H9 (cell line): ENCODE data around the gene VOPP1. TPM values are rescaled to one million over a fixed set of nuclear protein-coding genes. Genes with fewer than 3 reads are reported as not detected.
A peak's percentile ranks its signal among the peaks of the same experiment; 100 is the strongest.

Source experiments
- DNase-seq: peaks from one replicate; pipeline ENCODE4 v3.0.0-alpha.2; 2017
- H2AFZ ChIP-seq: one replicate; pipeline ENCODE4 v1.6.1; 2013; ENCODE audit warnings: mild to moderate bottlenecking, low read length, control low read depth, moderate library complexity
- H2AK5ac ChIP-seq: 2 replicates; pipeline ENCODE4 v1.6.1; 2013; ENCODE audit warnings: low read length, control low read depth, mixed read lengths; ENCODE audit not compliant: insufficient read length
- H2BK120ac ChIP-seq: one replicate; pipeline ENCODE4 v1.6.1; 2013; ENCODE audit warnings: low read depth, mild to moderate bottlenecking, low read length, control low read depth, inconsistent platforms; ENCODE audit not compliant: poor library complexity, severe bottlenecking
- H2BK12ac ChIP-seq: 2 replicates; pipeline ENCODE4 v1.6.1; 2013; ENCODE audit warnings: low read length, control low read depth, mixed read lengths, low read depth; ENCODE audit not compliant: insufficient read length
- H2BK15ac ChIP-seq: 2 replicates; pipeline ENCODE4 v1.6.1; 2013; ENCODE audit warnings: low read depth, low read length, control low read depth
- H2BK20ac ChIP-seq: one replicate; pipeline ENCODE4 v1.6.1; 2013; ENCODE audit warnings: low read depth, mild to moderate bottlenecking, low read length, control low read depth, inconsistent platforms; ENCODE audit not compliant: poor library complexity, severe bottlenecking
- H2BK5ac ChIP-seq: 2 replicates; pipeline ENCODE4 v1.6.1; 2013; ENCODE audit warnings: low read length, control low read depth, mixed read lengths; ENCODE audit not compliant: insufficient read length
- H3K14ac ChIP-seq: 2 replicates; pipeline ENCODE4 v1.6.1; 2013; ENCODE audit warnings: low read length, control low read depth; ENCODE audit not compliant: insufficient read depth
- H3K18ac ChIP-seq: 2 replicates; pipeline ENCODE4 v1.6.1; 2013; ENCODE audit warnings: low read depth, mild to moderate bottlenecking, mixed read lengths, low read length, control low read depth; ENCODE audit not compliant: insufficient read length
- H3K23ac ChIP-seq: 2 replicates; pipeline ENCODE4 v1.6.1; 2013; ENCODE audit warnings: low read length, control low read depth, mixed read lengths, low read depth; ENCODE audit not compliant: insufficient read length
- H3K23me2 ChIP-seq: 2 replicates; pipeline ENCODE4 v1.6.1; 2013; ENCODE audit warnings: low read depth, mild to moderate bottlenecking, mixed read lengths, low read length, control low read depth; ENCODE audit not compliant: insufficient read length, poor library complexity, severe bottlenecking
- H3K27ac ChIP-seq: 2 replicates; pipeline ENCODE4 v1.5.1; 2013; ENCODE audit warnings: low read length, control low read depth, mixed read lengths, low read depth; ENCODE audit not compliant: insufficient read length
- H3K27me3 ChIP-seq: 2 replicates; pipeline ENCODE4 v1.6.1; 2013; ENCODE audit warnings: low read length, control low read depth, inconsistent platforms; ENCODE audit not compliant: insufficient read depth
- H3K4ac ChIP-seq: 2 replicates; pipeline ENCODE4 v1.6.1; 2013; ENCODE audit warnings: low read depth, mild to moderate bottlenecking, control low read depth, inconsistent platforms, low read length, moderate library complexity
- H3K4me1 ChIP-seq: 2 replicates; pipeline ENCODE4 v1.6.1; 2013; ENCODE audit warnings: low read length, control low read depth, inconsistent platforms; ENCODE audit not compliant: insufficient read depth
- H3K4me2 ChIP-seq: 2 replicates; pipeline ENCODE4 v1.6.1; 2013; ENCODE audit warnings: low read length, control low read depth, mixed read lengths; ENCODE audit not compliant: insufficient read length, insufficient read depth
- H3K56ac ChIP-seq: 2 replicates; pipeline ENCODE4 v1.6.1; 2013; ENCODE audit warnings: low read depth, mild to moderate bottlenecking, mixed read lengths, low read length, control low read depth; ENCODE audit not compliant: insufficient read length
- H3K79me1 ChIP-seq: 2 replicates; pipeline ENCODE4 v1.6.1; 2013; ENCODE audit warnings: low read depth, mild to moderate bottlenecking, moderate library complexity, low read length, control low read depth, inconsistent platforms; ENCODE audit not compliant: insufficient read depth, poor library complexity, severe bottlenecking
- H3K79me2 ChIP-seq: 2 replicates; pipeline ENCODE4 v1.6.1; 2013; ENCODE audit warnings: low read length, control low read depth, inconsistent platforms; ENCODE audit not compliant: insufficient read depth
- H3K9ac ChIP-seq: 2 replicates; pipeline ENCODE4 v1.6.1; 2013; ENCODE audit warnings: low read length, control low read depth, mixed read lengths; ENCODE audit not compliant: insufficient read length; ENCODE audit errors: extremely low read depth
- H3K9me3 ChIP-seq: one replicate; pipeline ENCODE4 v1.6.1; 2013; ENCODE audit warnings: low read depth, low read length, inconsistent platforms; ENCODE audit not compliant: control insufficient read depth
- H3T11ph ChIP-seq: one replicate; pipeline ENCODE4 v1.6.1; 2013; ENCODE audit warnings: mild to moderate bottlenecking, low read length, control low read depth, inconsistent platforms
- H4K20me1 ChIP-seq: one replicate; pipeline ENCODE4 v1.6.1; 2013; ENCODE audit not compliant: control insufficient read depth, insufficient read length, insufficient read depth
- H4K5ac ChIP-seq: 2 replicates; pipeline ENCODE4 v1.6.1; 2013; ENCODE audit warnings: low read depth, mild to moderate bottlenecking, mixed read lengths, low read length, control low read depth; ENCODE audit not compliant: insufficient read length
- H4K8ac ChIP-seq: replicated peaks from 2 replicates; pipeline ENCODE4 v1.6.1; 2013; ENCODE audit warnings: low read length, control low read depth, mixed read lengths, low read depth; ENCODE audit not compliant: insufficient read length
- H4K91ac ChIP-seq: 2 replicates; pipeline ENCODE4 v1.6.1; 2013; ENCODE audit warnings: low read depth, mild to moderate bottlenecking, moderate library complexity, mixed read lengths, low read length, control low read depth; ENCODE audit not compliant: insufficient read length
- H3K27ac Mint-ChIP-seq, 3 experiments: 2 replicates in 2 of 3; 3 replicates in 1 of 3; pipeline ENCODE4 v1.8.0; 2020 to 2021; ENCODE audit warnings: mixed read lengths in 3 of 3, mild to moderate bottlenecking in 1 of 3, moderate library complexity in 1 of 3
- H3K27me3 Mint-ChIP-seq: 2 replicates; pipeline ENCODE4 v1.8.0; 2021; ENCODE audit warnings: low read depth, mild to moderate bottlenecking, moderate library complexity, mixed read lengths
- H3K36me3 Mint-ChIP-seq, 3 experiments: 2 replicates in 2 of 3; 3 replicates in 1 of 3; pipeline ENCODE4 v1.8.0; 2020 to 2021; ENCODE audit warnings: low read depth in 3 of 3, mixed read lengths in 3 of 3; ENCODE audit not compliant: insufficient read depth in 1 of 3
- H3K4me1 Mint-ChIP-seq, 2 experiments: 2 replicates each; pipeline ENCODE4 v1.8.0; 2020; ENCODE audit warnings: mixed read lengths in 2 of 2
- H3K4me3 Mint-ChIP-seq, 2 experiments: 2 replicates in 1 of 2; 3 replicates in 1 of 2; pipeline ENCODE4 v1.8.0; 2020 to 2021; ENCODE audit warnings: mild to moderate bottlenecking in 2 of 2, mixed read lengths in 2 of 2, moderate library complexity in 1 of 2
- H3K9me3 Mint-ChIP-seq, 2 experiments: 2 replicates in 1 of 2; 3 replicates in 1 of 2; pipeline ENCODE4 v1.8.0; 2020; ENCODE audit warnings: mild to moderate bottlenecking in 2 of 2, mixed read lengths in 2 of 2, moderate library complexity in 1 of 2
- WGBS: extraction: QIAGEN DNeasy Blood & Tissue Kit; methylation state at CpG from one replicate; pipeline ENCODE4 v1.1.7; 2013; ENCODE audit warnings: missing lambda C conversion rate, low lambda C conversion rate, mixed read lengths; ENCODE audit not compliant: insufficient read length; ENCODE audit errors: extremely low coverage; 5-methylcytosine and 5-hydroxymethylcytosine counted together
- total RNA-seq: library from RNA; stranded (reverse); gene quantifications from 2 replicates; pipeline ENCODE4 v1.2.1, GENCODE V29; 2021
- TF ChIP-seq, protein P1 (sequence below): fragments of 200-600 bp; sonication (generic); conservative IDR thresholded peaks from 3 replicates; pipeline ENCODE4 v1.8.0; 2021; ENCODE audit warnings: antibody characterized with exemption, mild to moderate bottlenecking

The VOPP1 gene
- total RNA-seq, 1 experiment from 2014 or later: 55.7 TPM

DNA sequence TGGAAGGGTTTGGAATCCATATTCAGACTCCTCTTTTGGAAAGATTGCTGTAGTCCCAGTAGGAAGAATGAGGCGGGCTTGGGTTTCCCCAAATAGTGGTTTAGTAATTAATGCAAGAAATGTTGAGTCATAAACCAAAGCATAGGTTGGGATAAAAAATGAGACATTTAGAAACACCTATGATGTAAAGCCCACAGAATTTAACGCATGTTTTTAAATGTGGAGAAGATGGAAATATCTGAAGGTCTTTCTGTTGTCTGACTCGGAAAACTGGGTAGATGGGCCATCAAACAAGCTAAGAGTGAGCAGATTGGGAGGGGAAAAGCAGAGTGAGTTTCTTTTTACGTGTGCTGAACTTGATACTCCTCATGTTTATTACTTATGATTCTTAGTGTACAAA is 145.0 kb downstream of the VOPP1 start:
- Mint-ChIP-seq H3K4me1 (peaks cover 22 to 23% of the 10 kb centered on the region in 2 experiments), H3K9me3 (no peaks in the 10 kb centered on the region), H3K36me3 (peaks cover 6 to 16% (median 9%) of the 10 kb centered on the region in 3 experiments; a peak in 6 of 7 replicates), H3K27ac (peak overlapping the region in 2 of 3 experiments; percentile 21 to 80; a peak in 3 of 7 replicates), H3K4me3 (no peak overlapping the region), H3K27me3 (no peaks in the 10 kb centered on the region; the same call in 1 of the 2 replicates)
- no peak overlapping the region for H3T11ph ChIP-seq
- no peak overlapping the region for H2BK120ac ChIP-seq
- no peak overlapping the region for H2BK20ac ChIP-seq
- no peak overlapping the region for H2AFZ ChIP-seq
- no peak overlapping the region for H2AK5ac ChIP-seq
- DNase-seq: no peak
- no peak overlapping the region for H4K5ac ChIP-seq
- no peak overlapping the region for H2BK15ac ChIP-seq
- H3K79me2 ChIP-seq: no peaks in the 10 kb centered on the region
- no peaks in the 10 kb centered on the region for H4K20me1 ChIP-seq
- no peaks in the 10 kb centered on the region for H3K27me3 ChIP-seq
- H3K14ac ChIP-seq: no peak overlapping the region
- TF ChIP-seq, protein P1, sequence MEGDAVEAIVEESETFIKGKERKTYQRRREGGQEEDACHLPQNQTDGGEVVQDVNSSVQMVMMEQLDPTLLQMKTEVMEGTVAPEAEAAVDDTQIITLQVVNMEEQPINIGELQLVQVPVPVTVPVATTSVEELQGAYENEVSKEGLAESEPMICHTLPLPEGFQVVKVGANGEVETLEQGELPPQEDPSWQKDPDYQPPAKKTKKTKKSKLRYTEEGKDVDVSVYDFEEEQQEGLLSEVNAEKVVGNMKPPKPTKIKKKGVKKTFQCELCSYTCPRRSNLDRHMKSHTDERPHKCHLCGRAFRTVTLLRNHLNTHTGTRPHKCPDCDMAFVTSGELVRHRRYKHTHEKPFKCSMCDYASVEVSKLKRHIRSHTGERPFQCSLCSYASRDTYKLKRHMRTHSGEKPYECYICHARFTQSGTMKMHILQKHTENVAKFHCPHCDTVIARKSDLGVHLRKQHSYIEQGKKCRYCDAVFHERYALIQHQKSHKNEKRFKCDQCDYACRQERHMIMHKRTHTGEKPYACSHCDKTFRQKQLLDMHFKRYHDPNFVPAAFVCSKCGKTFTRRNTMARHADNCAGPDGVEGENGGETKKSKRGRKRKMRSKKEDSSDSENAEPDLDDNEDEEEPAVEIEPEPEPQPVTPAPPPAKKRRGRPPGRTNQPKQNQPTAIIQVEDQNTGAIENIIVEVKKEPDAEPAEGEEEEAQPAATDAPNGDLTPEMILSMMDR: no peak
- H3K4me2 ChIP-seq: no peak overlapping the region
- H3K4ac ChIP-seq: no peak overlapping the region
- no peaks in the 10 kb centered on the region for H3K79me1 ChIP-seq
- no peaks in the 10 kb centered on the region for H3K9me3 ChIP-seq
- no peak overlapping the region for H4K91ac ChIP-seq
- H3K18ac ChIP-seq: no peak overlapping the region
- no CpG with 5 or more reads among the region's 4 CpGs for WGBS
- H3K56ac ChIP-seq: no peak overlapping the region
- no peak overlapping the region for H4K8ac ChIP-seq
- no peak overlapping the region for H3K27ac ChIP-seq
- H3K9ac ChIP-seq: no peak overlapping the region
- H3K23me2 ChIP-seq: no peaks in the 10 kb centered on the region
- H3K23ac ChIP-seq: no peak overlapping the region
- H3K4me1 ChIP-seq: peaks cover 4% of the 10 kb centered on the region
- H2BK12ac ChIP-seq: no peak overlapping the region
- H2BK5ac ChIP-seq: no peak overlapping the region
